Measurements from ENCODE around the gene TMEM223. TPM values are rescaled to one million over a fixed set of nuclear protein-coding genes. Genes with fewer than 3 reads are reported as not detected.
"Not testable (repeated sequence)": the region's sequence is repeated elsewhere in the genome, so short reads cannot be mapped to it uniquely, and the experiment has no call there.

Gene TMEM223, protein sequence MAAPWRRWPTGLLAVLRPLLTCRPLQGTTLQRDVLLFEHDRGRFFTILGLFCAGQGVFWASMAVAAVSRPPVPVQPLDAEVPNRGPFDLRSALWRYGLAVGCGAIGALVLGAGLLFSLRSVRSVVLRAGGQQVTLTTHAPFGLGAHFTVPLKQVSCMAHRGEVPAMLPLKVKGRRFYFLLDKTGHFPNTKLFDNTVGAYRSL
- total RNA-seq = 10 to 100 TPM; 13.8 to 34.5 (median 19.8) TPM

GRCh38 chr11:62791501-62792201, at the start of gene TMEM223:
TMEM223 (minus strand) TSS chr11:62792006; CDS start chr11:62791994, 12 bp downstream.
- peaks cover 5 to 42% (median 20%) of the 10 kb centered on the region in 4 donors for H3K4me1 ChIP-seq
- TF ChIP-seq CTCF (IDR thresholded peaks at IDR 0.05) (peak in 4 of 6 experiments; percentile 14 to 42 (median 26)), POLR2A (IDR thresholded peaks at IDR 0.05) (peak; percentile 74 to 76)

GRCh38 chr11:62840721-62841360, 49.0 kb upstream of the TMEM223 start:
- peak overlapping the region; percentile 97 to 99 (median 98) for H3K27ac ChIP-seq
- H3K4me3 ChIP-seq = peak overlapping the region; percentile 74 to 94 (median 84)
- not testable (repeated sequence) for H3K9me3 ChIP-seq

More at GRCh38 chr11:62791501-62792201, at the start of gene TMEM223:
- Histone ChIP-seq H3K27ac (peak within 1 kb of the TSS; percentile 68 to 91 (median 74)), H3K36me3 (peaks cover 0 to 61% (median 2%) of the 10 kb centered on the region in 3 donors), H3K9me3 (no peaks in the 10 kb centered on the region), H3K27me3 (no peaks in the 10 kb centered on the region), H3K4me3 (peak within 1 kb of the TSS; percentile 59 to 94 (median 66))
- peak; percentile 88 to 94 (median 93) for DNase-seq

DNA sequence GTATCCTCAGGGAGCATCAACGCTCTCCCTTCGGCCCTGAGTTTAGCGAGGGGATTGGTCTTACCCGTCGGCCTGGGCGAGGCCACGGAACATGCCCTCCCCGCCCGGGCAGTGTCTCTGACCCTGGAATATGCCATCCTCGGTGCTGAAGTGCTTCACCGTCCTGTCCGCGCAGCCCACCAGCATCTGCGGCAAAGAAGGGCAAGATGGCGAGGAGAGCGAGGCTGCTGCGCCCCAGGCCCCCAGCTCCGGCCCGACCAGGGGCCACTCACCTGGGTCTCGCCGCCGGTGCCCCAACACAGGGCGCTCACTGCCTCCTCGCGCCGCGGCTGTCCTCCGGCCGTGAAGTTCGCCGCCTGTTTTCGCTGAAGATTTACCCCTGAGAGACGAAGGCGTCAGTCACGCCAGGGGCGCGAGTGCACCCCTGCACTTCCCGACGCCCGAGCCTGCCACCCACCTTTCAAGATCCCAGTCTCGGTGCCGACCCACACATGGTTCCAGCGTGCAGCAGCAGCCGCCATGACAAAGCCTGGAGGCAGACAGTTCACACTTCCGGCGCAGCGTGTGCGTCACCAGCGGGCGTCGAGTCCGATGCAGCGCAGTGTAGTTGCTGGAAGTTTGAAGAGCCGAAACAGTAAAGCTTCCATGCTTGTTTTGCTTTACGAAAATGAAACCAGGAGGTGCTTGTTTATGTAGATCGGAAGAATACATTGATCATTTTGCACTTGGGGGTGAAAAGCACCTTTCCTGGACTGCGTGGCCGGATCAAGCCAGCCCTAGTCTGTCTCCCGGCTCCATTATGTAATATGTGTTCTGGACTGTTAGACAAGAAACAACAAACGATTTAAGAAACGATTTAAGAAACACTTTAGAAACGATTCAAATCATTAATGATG, 47.5 kb upstream of the TMEM223 start, which contains the start of gene WDR74:
TSS of gene WDR74 (minus strand) at position 541 of the 896 bp plus-strand sequence. CDS start at position 521, 20 bp downstream.
- peaks cover 0 to 18% (median 6%) of the 10 kb centered on the region in 4 donors for H3K4me1 ChIP-seq
- H3K27me3 ChIP-seq = no peaks in the 10 kb centered on the region
- H3K27ac ChIP-seq = peak within 1 kb of the TSS; percentile 97 to 99 (median 98)
- TF ChIP-seq CTCF (IDR thresholded peaks at IDR 0.05) = peak in 1 of 6 experiments; percentile 8
- peak; percentile 48 to 93 for TF ChIP-seq POLR2A (IDR thresholded peaks at IDR 0.05)
- DNase-seq = peak; percentile 93 to 97 (median 95)
- peak within 1 kb of the TSS; percentile 74 to 94 (median 84) for H3K4me3 ChIP-seq
- H3K36me3 ChIP-seq = peaks cover 0 to 18% (median 0%) of the 10 kb centered on the region in 3 donors
- no peaks in the 10 kb centered on the region for H3K9me3 ChIP-seq

More at GRCh38 chr11:62840721-62841360, 49.0 kb upstream of the TMEM223 start:
- H3K4me1 ChIP-seq = peaks cover 0 to 16% (median 6%) of the 10 kb centered on the region in 4 donors
- not testable (repeated sequence) for H3K27me3 ChIP-seq, H3K36me3 ChIP-seq
- peak; percentile 60 to 82 (median 68) for DNase-seq

GRCh38 chr11:62835336-62835735, 43.5 kb upstream of the TMEM223 start:
- TF ChIP-seq POLR2A (IDR thresholded peaks at IDR 0.05) = no peak
- no peak for DNase-seq
- Histone ChIP-seq H3K4me1 (peaks cover 0 to 37% (median 15%) of the 10 kb centered on the region in 4 donors), H3K27me3 (no peaks in the 10 kb centered on the region), H3K4me3 (no peak overlapping the region), H3K9me3 (no peaks in the 10 kb centered on the region), H3K36me3 (peaks cover 0 to 21% (median 0%) of the 10 kb centered on the region in 3 donors), H3K27ac (no peak overlapping the region)

- Histone ChIP-seq H3K36me3 (peaks cover 0 to 30% (median 0%) of the 10 kb centered on the region in 3 donors), H3K4me1 (peaks cover 0 to 46% (median 13%) of the 10 kb centered on the region in 4 donors), H3K9me3 (no peaks in the 10 kb centered on the region), H3K27me3 (no peaks in the 10 kb centered on the region), H3K27ac (peak within 1 kb of the TSS; percentile 86 to 100 (median 98)), H3K4me3 (peak within 1 kb of the TSS; percentile 65 to 99 (median 86))
- DNase-seq = peak in 1 of 3 donors; percentile 66
- no peak for TF ChIP-seq CTCF (IDR thresholded peaks at IDR 0.05)
Observed at GRCh38 chr11:62832336-62833234, 40.8 kb upstream of the TMEM223 start, which contains the start of gene TEX54. TEX54 (minus strand) TSS chr11:62832841.

Data from Peyer's patch (tissue), 4 donors.